IMR-90 (cell line): ENCODE data around the gene KCNJ10. TPM values are rescaled to one million over a fixed set of nuclear protein-coding genes. Genes with fewer than 3 reads are reported as not detected.

Source experiments
- CEBPB ChIP-seq: IDR thresholded peaks from 2 replicates; pipeline ENCODE4 v1.6.1; 2012; ENCODE audit warnings: low read depth, low read length, improper control_type of control experiment
- USF2 ChIP-seq: fragments of 150-350 bp; IDR thresholded peaks from 2 replicates; pipeline ENCODE4 v1.6.1; 2017; ENCODE audit warnings: mild to moderate bottlenecking, antibody characterized with exemption, low read length, low read depth
- polyA plus RNA-seq, 3 experiments: library from polyadenylated mRNA; depleted of rRNA; stranded (reverse); fragments of >200 nt; gene quantifications; 2 replicates each; pipeline ENCODE4 v1.2.3, GENCODE V29; 2012; ENCODE audit warnings: low replicate concordance in 1 of 3
- total RNA-seq: library from RNA; depleted of rRNA; stranded (reverse); fragments of >200 nt; gene quantifications from 2 replicates; pipeline ENCODE4 v1.2.3, GENCODE V29; 2012
- TF ChIP-seq, protein P1 (sequence below): fragments of 150-350 bp; IDR thresholded peaks from 2 replicates; pipeline ENCODE4 v1.6.1; 2016; ENCODE audit warnings: low read depth, mild to moderate bottlenecking, low read length, moderate library complexity, borderline replicate concordance

KCNJ10 gene
- total and polyA plus RNA-seq, 2 of the 4 experiments (the other 2 are of a cell fraction) = not detected

- TF ChIP-seq USF2 (no peak), CEBPB (no peak)
- TF ChIP-seq, protein P1, sequence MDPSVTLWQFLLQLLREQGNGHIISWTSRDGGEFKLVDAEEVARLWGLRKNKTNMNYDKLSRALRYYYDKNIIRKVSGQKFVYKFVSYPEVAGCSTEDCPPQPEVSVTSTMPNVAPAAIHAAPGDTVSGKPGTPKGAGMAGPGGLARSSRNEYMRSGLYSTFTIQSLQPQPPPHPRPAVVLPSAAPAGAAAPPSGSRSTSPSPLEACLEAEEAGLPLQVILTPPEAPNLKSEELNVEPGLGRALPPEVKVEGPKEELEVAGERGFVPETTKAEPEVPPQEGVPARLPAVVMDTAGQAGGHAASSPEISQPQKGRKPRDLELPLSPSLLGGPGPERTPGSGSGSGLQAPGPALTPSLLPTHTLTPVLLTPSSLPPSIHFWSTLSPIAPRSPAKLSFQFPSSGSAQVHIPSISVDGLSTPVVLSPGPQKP = no peak
Measured at GRCh38 chr1:160099716-160100375, 29.9 kb upstream of the KCNJ10 start (continued).
